Measurements from ENCODE around the gene SCMH1.

The SCMH1 gene

GRCh38 chr1:41164727-41165126 is 77.4 kb downstream of the SCMH1 start:
- TF ChIP-seq ZNF202 (tag by site-specific recombination; IDR thresholded peaks at IDR 0.05; ENCODE audit: borderline replicate concordance) (no peak), ZNF146 (tag by site-specific recombination; IDR thresholded peaks at IDR 0.05) (no peak), ZNF639 (tag by site-specific recombination; IDR thresholded peaks at IDR 0.05) (no peak), ZNF132 (tag by site-specific recombination; IDR thresholded peaks at IDR 0.05; ENCODE audit: borderline replicate concordance) (no peak), ZNF248 (tag by site-specific recombination; IDR thresholded peaks at IDR 0.05) (no peak), ZNF274 (IDR thresholded peaks at IDR 0.05; ENCODE audit: low read length) (no peak), ZNF274 (tag by site-specific recombination; IDR thresholded peaks at IDR 0.05; ENCODE audit: borderline replicate concordance) (no peak), ZNF221 (tag by site-specific recombination; IDR thresholded peaks at IDR 0.05; ENCODE audit: borderline replicate concordance) (no peak), ZNF776 (tag by site-specific recombination; IDR thresholded peaks at IDR 0.05; ENCODE audit: borderline replicate concordance) (no peak), ZNF324 (tag by site-specific recombination; IDR thresholded peaks at IDR 0.05) (no peak), ZNF660 (tag by site-specific recombination; IDR thresholded peaks at IDR 0.05) (no peak), ZNF530 (tag by site-specific recombination; IDR thresholded peaks at IDR 0.05; ENCODE audit: low read depth) (no peak), ZNF670 (tag by site-specific recombination; IDR thresholded peaks at IDR 0.05; ENCODE audit: low read depth) (no peak), ZNF548 (tag by site-specific recombination; IDR thresholded peaks at IDR 0.05) (no peak), ZFP41 (tag by site-specific recombination; IDR thresholded peaks at IDR 0.05; ENCODE audit: borderline replicate concordance) (no peak)
- TF ChIP-seq, protein P1, sequence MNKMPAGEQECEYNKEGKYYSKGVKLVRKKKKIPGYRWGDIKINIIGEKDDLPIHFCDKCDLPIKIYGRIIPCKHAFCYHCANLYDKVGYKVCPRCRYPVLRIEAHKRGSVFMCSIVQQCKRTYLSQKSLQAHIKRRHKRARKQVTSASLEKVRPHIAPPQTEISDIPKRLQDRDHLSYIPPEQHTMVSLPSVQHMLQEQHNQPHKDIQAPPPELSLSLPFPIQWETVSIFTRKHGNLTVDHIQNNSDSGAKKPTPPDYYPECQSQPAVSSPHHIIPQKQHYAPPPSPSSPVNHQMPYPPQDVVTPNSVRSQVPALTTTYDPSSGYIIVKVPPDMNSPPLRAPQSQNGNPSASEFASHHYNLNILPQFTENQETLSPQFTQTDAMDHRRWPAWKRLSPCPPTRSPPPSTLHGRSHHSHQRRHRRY (tag by site-specific recombination; IDR thresholded peaks at IDR 0.05) = no peak
- no peak overlapping the region for H3K27ac ChIP-seq (ENCODE audit: extremely low read depth, low read depth, low read length)
- CTCF ChIA-PET = no interaction called here
- H3K36me3 ChIP-seq (ENCODE audit: control insufficient read depth in 2 of 2, insufficient read depth in 1 of 2, low read length in 2 of 2) = peaks cover 0 to 37% of the 10 kb centered on the region in 2 experiments; a peak in 1 of 3 replicates
- no peak overlapping the region for H3K4me3 ChIP-seq (ENCODE audit: low read depth, low read length)
- no peaks in the 10 kb centered on the region for H3K4me1 ChIP-seq (ENCODE audit: control insufficient read depth, insufficient read depth, low read length)
- H3K9me3 ChIP-seq (ENCODE audit: control insufficient read depth, insufficient read depth, low read depth, low read length) = no peaks in the 10 kb centered on the region
- POLR2A ChIA-PET = no interaction called here

DNA sequence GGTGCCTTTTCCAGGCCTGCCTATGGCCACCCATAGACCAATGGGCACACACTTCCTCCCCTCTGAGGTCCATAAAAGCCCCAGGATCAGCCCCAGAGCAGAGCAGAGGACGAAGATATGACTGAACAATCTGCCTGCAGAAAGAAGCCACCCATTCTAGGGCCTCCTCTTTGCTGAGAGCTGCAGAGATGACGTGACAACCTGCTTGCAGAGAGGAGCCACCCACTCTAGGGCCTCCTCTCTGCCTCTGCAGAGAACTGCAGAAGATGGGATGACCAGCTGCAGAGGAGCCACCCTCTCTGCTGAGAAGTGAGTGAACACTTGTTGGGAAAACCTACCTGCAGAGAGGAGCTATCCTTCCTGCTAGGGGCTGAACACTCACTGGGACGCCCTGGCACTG is 79.7 kb downstream of the SCMH1 start:
- Histone ChIP-seq H3K4me3 (ENCODE audit: low read depth, low read length) (no peak overlapping the region), H3K27ac (ENCODE audit: extremely low read depth, low read depth, low read length) (no peak overlapping the region), H3K4me1 (ENCODE audit: control insufficient read depth, insufficient read depth, low read length) (no peaks in the 10 kb centered on the region), H3K36me3 (ENCODE audit: control insufficient read depth in 2 of 2, insufficient read depth in 1 of 2, low read length in 2 of 2) (peaks cover 0 to 42% of the 10 kb centered on the region in 2 experiments; a peak in 1 of 3 replicates), H3K9me3 (ENCODE audit: control insufficient read depth, insufficient read depth, low read depth, low read length) (no peaks in the 10 kb centered on the region)
- ChIA-PET CTCF (no interaction called here), POLR2A (no interaction called here)
- TF ChIP-seq ZNF776 (tag by site-specific recombination; IDR thresholded peaks at IDR 0.05; ENCODE audit: borderline replicate concordance) (no peak), HOXA7 (CRISPR knock-in tag; IDR thresholded peaks at IDR 0.05; ENCODE audit: borderline replicate concordance) (no peak), ZNF558 (tag by site-specific recombination; IDR thresholded peaks at IDR 0.05) (no peak), MYNN (tag by site-specific recombination; IDR thresholded peaks at IDR 0.05; ENCODE audit: borderline replicate concordance) (no peak), ZSCAN30 (tag by site-specific recombination; IDR thresholded peaks at IDR 0.05) (no peak), ZNF654 (tag by site-specific recombination; IDR thresholded peaks at IDR 0.05; ENCODE audit: low read depth) (no peak), ZNF560 (tag by site-specific recombination; IDR thresholded peaks at IDR 0.05; ENCODE audit: borderline replicate concordance) (no peak), ZNF600 (tag by site-specific recombination; IDR thresholded peaks at IDR 0.05) (no peak), ZNF223 (tag by site-specific recombination; IDR thresholded peaks at IDR 0.05) (no peak), ZNF10 (tag by site-specific recombination; IDR thresholded peaks at IDR 0.05) (no peak), ZNF335 (tag by site-specific recombination; conservative IDR thresholded peaks at IDR 0.05) (no peak)
- TF ChIP-seq, protein P2, sequence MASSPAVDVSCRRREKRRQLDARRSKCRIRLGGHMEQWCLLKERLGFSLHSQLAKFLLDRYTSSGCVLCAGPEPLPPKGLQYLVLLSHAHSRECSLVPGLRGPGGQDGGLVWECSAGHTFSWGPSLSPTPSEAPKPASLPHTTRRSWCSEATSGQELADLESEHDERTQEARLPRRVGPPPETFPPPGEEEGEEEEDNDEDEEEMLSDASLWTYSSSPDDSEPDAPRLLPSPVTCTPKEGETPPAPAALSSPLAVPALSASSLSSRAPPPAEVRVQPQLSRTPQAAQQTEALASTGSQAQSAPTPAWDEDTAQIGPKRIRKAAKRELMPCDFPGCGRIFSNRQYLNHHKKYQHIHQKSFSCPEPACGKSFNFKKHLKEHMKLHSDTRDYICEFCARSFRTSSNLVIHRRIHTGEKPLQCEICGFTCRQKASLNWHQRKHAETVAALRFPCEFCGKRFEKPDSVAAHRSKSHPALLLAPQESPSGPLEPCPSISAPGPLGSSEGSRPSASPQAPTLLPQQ (tag by site-specific recombination; IDR thresholded peaks at IDR 0.05) = no peak
